CD4-positive, alpha-beta T cell treated with Interleukin-17A for 4 hours (primary cell): ENCODE measurements around the gene TSHZ3.

Source experiments
- DNase-seq: peaks from one replicate; pipeline ENCODE4 v3.0.0-alpha.2; 2020; ENCODE audit warnings: mixed read lengths

The TSHZ3 gene

DNA sequence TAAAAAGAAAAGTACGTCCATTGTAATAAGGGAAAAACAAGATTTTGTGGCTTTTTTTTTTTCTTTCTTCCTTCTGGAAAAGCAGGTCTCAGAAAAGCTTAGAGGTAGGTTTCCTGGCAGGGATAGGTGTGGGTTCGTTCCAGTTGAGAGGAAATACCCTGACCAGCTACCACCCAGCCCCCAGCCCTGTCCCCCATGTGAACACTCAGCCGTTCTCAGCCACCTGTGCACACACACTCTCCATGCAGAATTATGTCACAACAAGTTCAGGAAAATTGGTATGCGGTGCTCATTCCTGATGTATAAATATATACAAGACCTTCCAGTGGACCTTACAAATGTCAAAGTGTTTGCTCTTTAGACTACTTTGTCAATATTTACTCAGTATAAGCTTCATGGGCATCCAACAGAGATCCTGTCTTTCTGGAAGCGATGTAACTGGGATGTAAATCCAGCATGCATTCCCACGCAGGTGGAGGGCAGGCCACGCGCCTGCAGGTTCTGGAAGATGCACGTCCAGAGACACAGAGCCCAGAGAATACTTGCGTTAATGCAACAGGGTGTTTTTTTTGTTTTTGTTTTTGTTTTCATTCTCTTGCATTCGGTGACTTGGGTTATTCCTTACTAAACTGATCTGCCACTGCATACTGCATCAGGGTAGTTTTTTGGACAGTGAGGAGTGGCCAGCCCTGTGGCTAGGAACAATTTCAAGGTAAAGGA lies 68.8 kb downstream of the TSHZ3 start:
- DNase-seq: no peak

DNA sequence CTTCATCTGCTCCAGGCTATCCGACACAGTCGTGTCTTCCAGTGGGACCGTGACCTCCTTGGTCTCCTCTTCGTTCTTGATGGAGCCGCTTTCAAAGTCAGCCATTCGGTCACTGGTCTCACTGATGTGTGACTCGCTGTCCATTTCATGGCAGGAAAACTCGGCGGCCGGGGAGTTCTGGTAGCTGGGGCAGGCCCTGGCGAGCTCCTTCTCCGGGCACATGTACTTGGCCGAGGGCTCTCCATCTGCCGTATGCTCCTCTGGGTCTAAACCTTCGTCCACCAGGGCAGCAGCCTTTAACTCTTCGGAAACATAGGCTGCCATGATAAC lies 69.8 kb downstream of the TSHZ3 start:
- DNase-seq: no peak

DNA sequence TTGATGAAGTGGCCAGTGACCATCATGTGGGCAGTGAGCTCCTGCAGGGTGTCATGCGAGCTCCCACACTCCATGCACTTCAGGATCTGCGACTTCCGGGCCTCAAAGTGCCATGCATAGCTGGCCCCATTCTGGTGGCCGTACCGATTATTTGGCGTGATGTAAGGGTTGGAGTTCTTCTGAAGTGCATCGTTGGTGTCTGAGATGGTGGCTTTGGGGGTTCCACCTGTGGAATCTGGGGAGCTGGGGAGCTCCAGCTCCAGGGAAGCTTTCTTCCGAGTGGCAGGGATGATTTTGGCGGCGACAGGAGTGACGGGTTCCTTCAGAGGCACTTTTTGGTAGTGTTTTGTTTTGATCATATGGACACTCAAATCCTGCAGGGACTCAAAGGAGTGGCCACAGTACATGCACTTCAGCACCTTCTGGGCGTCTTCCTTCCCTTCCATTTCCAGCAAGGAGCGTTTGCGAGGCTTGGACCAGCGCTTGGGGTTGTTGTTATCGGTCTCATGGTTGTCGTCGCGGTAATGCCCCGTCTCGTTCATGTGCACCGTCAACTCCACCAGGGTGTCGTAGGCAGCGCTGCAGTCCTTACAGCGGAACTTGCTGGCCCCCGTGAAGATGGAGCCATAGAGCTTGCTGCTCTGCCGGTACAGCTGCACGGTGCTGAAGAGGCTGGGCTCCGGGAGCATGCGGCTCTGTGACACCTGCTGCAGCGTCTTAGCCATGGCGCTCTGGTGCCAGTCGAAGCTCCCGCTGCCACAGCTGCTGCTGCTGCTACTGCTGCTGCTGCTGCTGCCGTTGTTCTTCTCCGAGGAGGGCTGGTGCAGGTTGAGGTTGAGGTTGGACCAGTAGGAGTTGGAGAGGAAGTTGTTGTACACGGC lies 70.4 kb downstream of the TSHZ3 start:
- DNase-seq: no peak

DNA sequence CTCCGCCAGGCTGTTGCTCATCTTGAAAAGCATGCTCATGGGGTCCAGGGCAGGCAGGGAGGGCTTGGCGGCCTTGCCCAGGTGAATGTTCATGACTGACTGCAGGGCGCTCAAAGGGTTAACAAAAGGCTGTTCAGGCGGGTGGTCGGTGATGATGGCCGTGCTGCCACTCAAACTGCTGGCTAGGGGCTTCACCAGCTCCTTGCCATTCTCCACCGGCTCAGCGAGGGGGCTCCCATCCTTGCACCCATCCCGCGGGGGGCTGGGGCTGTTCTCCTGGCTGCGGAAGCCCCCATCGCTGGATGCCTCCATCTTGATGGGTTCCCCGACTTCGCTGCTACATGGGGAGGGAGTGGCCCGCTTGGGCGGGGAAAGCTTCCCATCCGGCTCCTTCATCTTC lies 71.7 kb downstream of the TSHZ3 start:
- DNase-seq: no peak

DNA sequence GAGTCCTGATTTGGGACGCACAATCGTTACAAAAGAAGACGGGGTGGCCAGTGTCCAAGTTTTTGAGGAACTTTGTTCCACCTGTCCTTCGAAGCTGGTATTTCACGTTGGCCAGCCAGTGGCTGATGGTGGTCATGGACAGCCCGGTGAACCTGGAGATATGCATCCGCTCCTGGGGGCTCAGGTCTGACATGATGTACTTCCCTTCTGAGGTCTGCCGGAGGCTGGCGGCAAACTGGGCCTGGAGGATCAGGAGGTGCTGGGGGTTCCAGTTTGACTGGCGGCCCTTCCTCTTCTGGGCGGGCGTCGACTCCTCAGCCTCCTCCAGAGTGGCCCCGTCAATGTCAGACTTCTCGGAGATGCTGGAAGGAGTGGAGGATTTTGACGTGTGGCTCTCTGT lies 72.4 kb downstream of the TSHZ3 start:
- no peak for DNase-seq

DNA sequence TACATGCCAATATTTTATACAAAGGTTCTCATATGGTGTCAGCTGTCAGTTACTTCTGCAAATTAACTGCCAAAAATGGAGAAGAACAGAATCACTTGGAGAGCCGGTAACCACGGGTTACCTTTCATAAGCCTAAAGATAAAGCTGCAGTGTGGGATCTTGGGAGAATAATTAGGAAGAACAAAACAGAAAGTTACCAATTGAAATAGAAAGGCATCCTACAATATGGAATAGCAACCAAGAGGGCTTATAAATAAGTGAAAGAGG lies 74.2 kb downstream of the TSHZ3 start:
- no peak for DNase-seq

DNA sequence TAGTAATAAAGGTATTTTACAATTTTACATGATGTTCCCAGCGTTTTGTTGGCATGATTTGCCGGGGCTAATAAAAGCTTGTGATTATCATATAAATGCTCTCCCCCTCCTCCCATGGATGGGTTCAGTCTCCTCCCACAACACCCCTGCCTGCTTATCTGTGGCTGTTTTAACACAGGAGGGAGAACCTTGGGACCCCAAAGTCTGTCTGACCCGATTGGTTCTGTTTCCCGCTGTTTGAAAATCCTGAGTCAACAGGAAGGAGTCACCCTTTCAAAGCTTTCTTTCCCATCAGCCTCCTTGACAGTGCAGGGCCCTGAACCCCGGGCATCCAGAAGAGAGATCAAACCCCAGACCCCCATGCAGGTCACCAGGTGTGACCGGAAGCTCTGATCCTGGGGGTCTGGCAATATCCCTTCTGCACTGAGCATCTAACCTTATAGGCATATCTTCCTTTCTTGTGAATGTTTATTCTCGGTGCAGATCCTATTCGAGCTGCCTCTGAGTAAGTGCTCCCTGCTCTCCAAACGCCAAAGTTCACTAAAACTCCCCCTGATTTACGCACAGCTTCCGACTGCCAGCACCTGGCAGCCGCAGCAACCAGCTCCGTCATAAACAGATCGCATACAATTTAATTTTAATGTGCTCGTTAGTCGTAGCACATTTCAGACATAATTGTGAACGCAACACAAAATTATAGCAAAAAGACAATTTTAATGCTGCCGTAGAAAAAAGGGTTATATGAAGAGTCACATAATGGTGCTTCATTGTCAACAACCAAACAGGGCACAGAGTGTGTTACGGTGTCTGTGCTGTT lies 74.8 kb downstream of the TSHZ3 start:
- DNase-seq: no peak

DNA sequence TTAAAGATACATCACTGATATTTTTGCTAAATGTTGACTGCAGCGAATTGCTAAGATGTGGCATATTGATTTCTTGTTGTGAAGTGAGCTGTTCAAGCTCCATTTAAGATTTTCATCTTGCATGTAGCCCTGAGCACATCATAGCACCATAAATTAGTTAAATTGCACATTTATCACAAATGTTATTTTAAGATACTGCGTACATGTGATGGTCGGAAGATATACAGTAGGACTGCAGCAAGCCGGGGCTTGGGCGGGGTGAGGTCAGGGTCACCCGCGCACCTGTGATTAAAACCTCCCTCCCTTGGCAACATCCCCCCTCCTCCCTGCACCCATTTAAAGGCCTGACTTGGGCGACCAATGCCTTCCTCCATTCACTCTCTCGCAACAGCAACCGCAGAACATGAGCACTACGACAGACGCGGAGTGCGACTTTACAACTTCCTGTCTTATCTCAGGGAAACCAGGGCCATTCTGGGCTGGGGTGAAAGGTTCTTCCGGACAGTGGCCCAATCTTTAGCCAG lies 76.6 kb downstream of the TSHZ3 start:
- DNase-seq: no peak

DNA sequence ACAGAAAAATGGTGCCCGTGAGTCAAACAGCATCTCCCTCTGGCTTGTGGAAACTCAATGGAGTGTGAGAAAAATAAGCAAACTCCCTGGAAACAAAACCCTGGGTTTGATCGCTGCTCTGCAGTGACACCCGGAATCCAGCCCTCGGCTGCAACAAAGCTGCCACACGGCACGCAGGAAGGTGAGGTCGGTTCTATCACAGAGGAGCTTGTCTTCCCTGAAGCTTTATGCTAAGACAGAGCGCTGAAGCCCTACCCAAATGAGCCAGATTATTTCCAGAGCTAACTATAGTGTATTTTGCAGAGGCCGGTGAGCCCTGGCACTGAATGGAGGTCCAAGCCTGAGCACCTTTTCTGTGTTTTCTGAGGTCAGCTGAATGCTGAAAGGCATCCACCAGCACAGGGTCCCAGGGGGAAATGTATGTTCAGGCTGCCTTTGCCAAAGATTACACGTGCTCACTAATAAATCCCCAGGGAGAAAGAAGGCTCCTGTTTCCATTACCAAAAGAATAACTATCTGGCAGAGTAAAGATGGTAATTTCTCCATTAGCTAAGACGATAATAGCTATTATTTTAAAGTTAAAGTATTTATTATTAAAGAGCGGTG lies 77.8 kb downstream of the TSHZ3 start:
- DNase-seq: no peak

DNA sequence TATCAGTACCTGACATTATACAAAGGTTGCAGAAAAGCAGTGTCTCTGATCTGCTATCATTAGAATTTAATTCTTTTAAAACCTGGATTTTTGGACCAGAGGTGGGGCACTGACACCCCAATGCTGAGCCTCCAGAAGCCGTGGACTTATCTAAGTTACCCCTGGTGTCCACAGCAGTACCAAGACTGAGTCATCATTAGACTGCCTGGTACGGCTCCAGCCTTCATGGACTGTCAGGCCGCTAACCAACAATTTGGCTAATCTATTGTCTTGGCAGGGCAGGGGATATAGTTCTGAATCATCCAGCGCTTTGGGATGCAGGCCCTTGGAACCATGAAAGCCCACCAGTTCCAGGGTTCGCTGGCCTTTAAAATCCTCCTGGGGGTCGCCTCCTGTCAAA lies 78.3 kb downstream of the TSHZ3 start:
- DNase-seq: no peak

DNA sequence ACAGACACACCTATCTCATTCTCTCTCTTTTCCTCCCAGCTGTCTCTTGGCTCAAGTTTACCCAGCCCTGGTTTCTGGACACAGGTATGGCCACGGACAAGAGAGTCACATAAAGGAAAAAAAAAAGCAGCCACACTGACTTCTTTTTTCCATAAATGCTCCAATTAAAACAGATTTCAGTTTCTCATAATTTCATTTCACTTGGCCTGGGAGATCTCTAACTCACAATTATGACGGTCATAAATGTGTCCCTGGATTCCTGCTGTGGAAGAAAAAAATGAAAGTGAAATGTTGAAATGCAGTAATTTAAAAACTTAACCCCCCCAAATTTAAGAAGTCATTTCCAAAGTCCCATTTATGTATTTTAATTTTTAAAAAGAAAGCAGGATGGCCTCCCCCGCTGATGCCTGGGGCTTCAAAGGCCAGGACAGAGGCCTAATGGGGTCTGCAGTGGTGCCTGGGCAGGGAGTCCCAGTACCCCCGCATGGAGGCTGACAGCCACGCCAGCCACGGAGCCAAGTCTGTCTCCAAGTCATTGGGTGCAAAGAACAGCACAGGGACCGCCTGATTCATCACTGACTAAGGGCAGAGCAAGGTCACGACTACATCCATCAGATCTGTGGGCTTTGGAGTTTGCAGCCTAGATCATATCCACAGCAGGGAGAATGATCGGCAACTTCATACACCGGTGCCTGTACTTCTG lies 79.7 kb downstream of the TSHZ3 start:
- DNase-seq: no peak

DNA sequence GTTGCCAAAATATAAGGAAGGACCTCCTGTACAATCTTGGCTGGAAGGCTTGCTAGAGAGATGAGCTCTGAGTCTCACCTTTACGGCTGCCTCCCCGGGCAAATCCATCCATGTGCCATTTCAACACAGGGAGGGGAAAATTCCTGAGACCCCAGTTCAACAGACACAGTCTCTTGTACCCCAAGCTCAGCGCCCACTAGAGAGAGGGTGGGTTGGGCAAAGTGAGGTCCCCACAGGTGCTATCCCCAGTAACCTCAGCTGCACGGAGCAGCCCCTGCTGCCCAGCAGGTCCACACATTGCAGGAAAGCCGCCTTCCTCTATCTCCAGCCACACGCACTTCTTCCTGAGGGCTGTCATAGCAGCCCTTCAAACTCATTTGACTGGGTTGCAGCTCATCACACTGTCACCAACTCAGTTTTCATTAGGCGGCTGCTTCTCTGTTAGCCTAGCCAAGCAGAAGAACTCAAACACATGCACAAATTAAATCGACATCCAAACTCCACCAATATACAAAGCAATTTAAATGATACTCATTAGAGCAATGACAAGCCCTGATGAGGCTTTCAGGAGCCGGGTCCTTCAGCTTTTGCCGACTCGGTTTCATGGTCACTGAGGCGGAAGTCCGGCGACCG lies 80.4 kb downstream of the TSHZ3 start:
- DNase-seq: no peak

DNA sequence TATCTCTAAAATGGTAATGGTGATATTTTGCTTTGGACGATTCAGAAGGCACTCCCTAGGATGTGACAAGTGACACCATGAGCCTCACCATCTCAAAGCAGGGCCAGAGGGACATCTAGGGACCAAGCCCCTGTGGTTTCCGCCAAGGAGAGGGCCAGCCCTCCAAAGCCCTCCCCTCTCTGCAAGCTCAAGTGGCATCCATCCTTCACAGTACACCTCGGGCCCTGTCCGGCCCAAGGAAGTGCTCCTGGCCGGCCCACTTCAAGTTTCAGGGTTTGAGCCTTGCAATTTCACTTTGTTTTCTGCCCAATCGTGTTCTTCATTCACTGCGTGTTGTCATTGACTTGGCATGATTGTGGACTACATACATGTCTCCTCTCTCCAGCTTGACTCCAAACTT lies 82.5 kb downstream of the TSHZ3 start:
- no peak for DNase-seq

DNA sequence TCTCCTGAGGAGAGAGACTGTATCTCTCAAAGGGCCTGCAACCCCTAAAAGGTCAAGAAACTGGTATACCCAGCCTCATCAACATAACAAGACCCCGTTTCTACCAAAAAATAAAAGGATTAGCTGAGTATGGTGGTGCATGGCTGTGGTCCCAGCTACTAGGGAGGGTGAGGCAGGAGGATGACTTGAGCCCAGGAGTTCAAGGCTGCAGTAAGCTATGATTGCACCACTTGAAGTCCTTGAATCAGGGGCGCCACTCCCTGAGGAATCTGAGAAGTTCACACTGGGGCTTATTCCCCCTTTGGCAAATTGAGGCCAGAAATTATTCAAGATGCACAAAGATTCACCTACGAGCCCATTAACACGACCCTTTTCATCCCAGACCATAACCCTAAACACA lies 83.0 kb downstream of the TSHZ3 start:
- DNase-seq: no peak

DNA sequence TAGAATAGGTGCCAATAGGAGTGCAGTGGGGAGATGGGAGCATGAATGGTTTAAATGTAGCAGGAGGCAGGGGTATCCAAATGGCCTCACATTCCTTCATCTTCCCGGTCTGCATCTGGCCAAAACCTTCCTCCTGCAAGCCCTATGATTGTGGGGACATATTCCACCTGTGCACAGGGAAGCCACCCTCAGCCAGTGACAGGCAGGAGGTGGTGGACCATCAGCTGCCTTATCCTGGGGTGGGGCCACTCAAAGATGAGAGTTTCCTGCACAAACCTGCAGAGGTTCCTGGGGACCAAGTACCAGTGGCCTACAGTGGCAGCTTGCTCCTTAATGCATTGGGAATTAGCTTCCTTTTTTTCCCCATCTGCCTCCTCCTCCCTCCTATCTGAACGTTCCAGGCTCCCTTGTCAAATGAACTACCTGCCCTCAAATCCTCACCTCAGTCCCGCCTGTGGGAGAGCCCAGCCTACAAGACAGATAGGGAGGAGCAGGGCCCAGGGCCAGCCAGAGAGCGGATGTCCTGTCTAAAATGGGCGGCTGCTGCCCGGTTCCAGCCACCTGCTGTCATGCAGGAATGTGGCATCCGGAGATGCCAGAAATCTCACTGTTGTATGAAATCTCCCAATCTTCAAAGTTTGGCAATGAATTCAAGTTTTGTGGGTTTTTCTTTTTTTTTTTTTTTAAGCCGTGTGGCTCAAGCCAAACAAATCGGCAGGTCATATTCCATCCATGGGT lies 85.0 kb downstream of the TSHZ3 start:
- no peak for DNase-seq

DNA sequence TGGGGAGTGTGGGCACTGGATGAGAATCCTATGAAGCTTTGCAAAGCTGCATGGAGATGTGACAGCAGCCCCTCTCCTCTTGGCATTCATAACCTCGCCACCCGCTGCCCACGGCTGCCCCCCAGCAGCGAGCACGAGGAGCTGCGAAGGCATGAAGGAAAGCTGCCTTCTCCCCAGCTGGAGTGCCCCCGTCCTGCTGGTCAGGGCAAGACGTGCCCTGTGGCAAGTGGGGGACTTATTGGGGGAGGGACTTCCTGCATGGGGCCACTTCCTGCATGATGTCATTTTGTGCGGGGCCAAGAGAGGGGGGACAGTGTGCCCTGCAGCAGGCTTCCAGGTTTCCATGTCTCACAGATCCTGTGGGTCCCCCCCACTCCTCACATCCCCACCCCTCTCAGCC lies 85.9 kb downstream of the TSHZ3 start:
- no peak for DNase-seq

DNA sequence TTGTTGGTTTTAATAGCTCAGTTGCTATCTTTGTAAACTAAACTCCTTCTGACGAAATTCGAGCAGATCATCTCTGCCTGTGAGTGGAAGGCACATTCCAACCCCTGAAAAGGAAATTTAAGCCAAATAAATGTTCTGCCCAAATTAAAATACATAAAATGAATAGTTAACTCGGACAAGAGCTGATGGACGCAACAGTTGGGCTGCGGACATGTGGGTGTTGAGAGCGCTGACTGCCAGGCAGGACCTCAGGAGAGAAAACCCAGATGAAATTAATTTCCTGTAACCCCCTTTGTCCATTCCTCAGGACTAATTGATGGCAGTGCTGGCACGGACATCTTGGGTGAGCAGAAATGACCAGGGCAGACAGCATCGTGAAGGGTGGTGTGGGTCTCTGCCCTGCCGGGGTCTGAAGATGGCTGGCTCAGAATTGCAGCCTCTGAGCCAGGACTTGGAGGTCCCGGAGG lies 86.5 kb downstream of the TSHZ3 start:
- no peak for DNase-seq

DNA sequence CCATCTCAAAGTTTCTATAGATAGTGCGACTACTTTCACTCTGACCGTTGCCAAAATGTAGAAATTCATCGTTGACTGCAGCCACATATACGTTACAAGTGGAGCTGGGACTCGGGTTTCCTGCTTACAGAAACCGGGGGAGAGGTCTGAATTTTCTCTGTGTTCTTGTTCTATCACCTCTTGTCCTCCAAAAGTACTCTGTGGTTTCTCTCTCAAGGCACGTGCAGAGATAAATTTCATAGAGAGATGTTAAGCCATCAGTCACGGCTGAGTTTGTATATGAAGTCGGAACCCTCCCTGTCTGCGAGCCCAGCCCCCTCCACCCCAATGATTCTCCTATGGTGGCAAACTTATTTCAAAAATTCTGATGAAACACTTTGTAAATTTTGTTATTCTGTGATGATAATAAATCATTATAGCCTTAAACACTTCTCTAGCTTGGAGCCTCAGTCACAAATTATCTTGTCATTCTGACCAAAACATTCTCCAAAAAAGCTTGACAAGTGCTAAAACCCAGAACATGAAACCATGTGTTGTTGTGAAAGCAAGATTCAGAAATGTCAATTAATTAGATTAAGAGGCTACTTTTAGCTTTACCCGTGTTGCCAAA lies 87.5 kb downstream of the TSHZ3 start:
- DNase-seq: no peak

DNA sequence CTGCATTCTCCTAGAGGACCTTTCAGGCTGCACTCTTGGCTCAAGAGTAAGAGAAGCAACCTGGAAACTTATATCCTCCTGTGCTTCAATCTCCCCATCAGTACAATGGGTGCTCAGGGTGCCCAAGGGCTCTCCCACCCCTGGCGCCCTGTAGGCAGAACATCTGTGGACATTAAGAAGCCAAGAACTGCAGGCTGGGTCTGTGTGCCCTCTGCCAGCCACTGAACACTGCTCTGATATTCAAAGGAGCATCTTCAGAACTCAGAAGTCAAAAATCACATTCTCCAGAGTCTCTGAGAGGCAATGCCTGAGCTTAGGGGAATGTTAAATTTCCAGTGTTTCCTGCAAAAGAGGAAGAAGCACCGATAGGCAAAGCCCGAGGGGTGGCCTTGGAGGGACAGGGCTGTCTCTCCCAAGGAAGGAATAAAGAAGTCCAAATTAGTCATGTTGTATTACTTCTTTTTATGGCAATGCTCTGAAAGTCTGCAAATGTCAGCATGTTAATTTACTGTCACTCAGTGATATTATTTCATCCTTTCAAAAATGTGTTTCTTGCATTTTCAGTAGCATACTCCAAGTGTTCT lies 88.1 kb downstream of the TSHZ3 start:
- no peak for DNase-seq

DNA sequence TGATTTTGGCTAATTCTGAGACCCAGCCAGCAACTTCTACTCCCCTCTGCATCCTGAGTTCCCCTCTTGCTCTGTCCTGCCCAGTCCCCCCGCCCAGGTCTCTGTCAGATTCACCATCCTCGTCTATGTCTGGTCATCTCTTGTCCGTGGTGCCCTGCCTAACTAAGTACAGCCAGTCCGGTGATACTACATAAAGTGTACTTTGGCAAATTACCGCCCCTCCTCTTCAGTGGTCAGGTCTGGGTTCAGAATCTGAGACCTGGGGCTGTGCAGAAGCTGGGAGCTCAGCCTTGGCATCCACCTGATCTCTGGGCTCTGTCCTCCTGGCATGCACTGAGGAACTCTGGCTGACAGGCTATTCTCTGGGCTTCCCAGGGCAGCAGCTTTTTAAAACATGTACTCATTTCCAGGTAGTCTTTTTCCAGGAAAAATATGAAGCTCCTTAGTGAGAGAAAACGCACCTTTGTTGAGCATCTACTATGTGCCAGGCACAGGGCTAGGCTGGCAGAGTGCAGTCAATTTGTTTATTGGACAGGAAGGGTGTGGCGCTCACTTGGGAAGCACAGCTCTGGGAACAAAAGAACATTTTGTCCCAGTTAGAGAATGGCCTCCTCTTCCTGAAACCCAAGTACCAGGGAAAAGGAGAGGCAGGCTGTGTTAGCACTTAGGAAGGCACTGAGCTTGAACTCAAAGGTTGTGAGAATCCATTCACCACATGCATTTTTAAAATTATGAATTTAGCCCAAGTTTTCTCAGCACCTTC lies 88.9 kb downstream of the TSHZ3 start:
- DNase-seq: no peak
